Uterus (tissue), 2 donors: ENCODE results near the gene AGBL1.

Experiments
- CTCF ChIP-seq, 4 experiments: fragments of 200-600 bp in 2 of 4; fragments of 450-650 bp in 2 of 4; sonication (generic) in 2 of 4; IDR thresholded peaks; one replicate each; pipeline ENCODE4 v1.5.1; 2016 to 2019; ENCODE audit warnings: antibody characterized with exemption in 4 of 4, mild to moderate bottlenecking in 2 of 4, moderate library complexity in 1 of 4
- POLR2A ChIP-seq, 2 donors: fragments of 450-650 bp; IDR thresholded peaks; one replicate each; pipeline ENCODE4 v1.6.1; 2016; ENCODE audit warnings: antibody characterized with exemption in 2 of 2, mild to moderate bottlenecking in 1 of 2, moderate library complexity in 1 of 2

DNA sequence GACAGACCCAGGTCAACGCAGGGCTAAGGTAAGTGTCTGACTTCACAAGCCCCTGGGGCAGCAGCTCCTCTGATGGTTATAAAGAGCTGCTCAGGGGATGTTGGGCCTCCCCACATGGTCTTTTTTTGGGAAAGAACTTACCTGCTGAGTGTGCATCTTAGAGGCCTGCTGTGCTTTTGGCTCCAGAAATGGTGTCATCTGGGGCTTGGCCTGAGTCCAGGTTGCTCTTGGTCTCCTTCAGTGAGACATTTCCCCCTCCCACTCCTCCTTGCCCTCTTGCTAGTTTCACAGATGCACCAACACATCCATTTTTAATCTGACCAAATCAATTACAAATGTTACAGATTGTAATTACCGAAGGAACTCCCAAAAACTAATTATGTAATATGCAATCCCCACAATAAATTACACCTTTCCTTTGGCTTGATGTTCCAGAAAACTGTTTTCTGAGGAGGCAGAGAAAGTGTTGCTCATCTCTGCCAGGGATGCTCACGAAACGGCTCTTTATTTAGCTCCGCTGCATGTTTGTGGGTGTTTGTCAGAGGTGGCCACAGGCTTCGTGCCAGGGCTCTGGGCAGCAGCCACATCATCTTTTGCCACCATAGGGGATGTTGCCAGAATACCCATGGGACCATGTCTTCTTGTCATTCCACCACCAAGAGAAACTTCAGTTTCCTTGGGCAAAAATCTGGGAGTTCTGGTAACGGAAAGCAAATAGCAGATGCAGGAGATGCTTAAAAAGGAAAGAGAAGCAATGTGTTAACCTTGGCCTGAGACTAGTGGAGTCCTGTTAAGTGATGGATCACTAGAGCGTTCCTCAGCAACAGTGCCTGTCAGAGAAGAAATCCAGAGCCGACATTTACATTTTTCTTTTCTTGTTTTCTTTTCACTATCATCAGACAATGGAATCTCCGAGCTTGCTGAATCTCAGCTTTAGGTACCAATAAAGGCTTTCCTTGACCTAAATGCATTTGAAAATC lies 799.9 kb downstream of the AGBL1 start:
- TF ChIP-seq CTCF (IDR thresholded peaks at IDR 0.05) (no peak), POLR2A (IDR thresholded peaks at IDR 0.05) (no peak)
